ENCODE data around the gene HEBP1. TPM values are rescaled to one million over a fixed set of nuclear protein-coding genes. Genes with fewer than 3 reads are reported as not detected.

Gene HEBP1
- total RNA-seq, 4 donors from 2014 or later = 40.6 to 70.6 (median 61.9) TPM

- no peaks in the 10 kb centered on the region for H3K36me3 ChIP-seq
- TF ChIP-seq CTCF (IDR thresholded peaks at IDR 0.05) (no peak), EP300 (IDR thresholded peaks at IDR 0.05) (no peak), POLR2A (IDR thresholded peaks at IDR 0.05; ENCODE audit: low read depth) (no peak), POLR2AphosphoS5 (IDR thresholded peaks at IDR 0.05) (no peak)
- no peak for DNase-seq (ENCODE audit: extremely low spot score)
- intact Hi-C loops (cut with DNase I) = no loop called here
- H3K27ac ChIP-seq (replicated peaks in 1 of 4) = no peak overlapping the region
- no peak overlapping the region for H3K4me3 ChIP-seq
- no peaks in the 10 kb centered on the region for H3K4me1 ChIP-seq
- no peaks in the 10 kb centered on the region for H3K27me3 ChIP-seq
- whole genome bisulfite sequencing = 80% methylated on average over 5 of the region's 5 CpGs
- no peaks in the 10 kb centered on the region for H3K9me3 ChIP-seq
Observed at GRCh38 chr12:13008741-13009380, 8.8 kb upstream of the HEBP1 start.

GRCh38 chr12:13007496-13008233, 7.6 kb upstream of the HEBP1 start:
- no peak for DNase-seq (ENCODE audit: extremely low spot score)
- intact Hi-C loops (cut with DNase I) = no loop called here
- 95% methylated on average over 7 of the region's 7 CpGs for WGBS
- Histone ChIP-seq H3K36me3 (no peaks in the 10 kb centered on the region), H3K4me3 (no peak overlapping the region), H3K4me1 (peaks cover 0 to 1% (median 0%) of the 10 kb centered on the region in 4 donors), H3K27ac (replicated peaks in 1 of 4) (no peak overlapping the region), H3K9me3 (no peaks in the 10 kb centered on the region), H3K27me3 (no peaks in the 10 kb centered on the region)
- no peak for TF ChIP-seq CTCF (IDR thresholded peaks at IDR 0.05)
- no peak for TF ChIP-seq POLR2A (IDR thresholded peaks at IDR 0.05; ENCODE audit: low read depth)
- TF ChIP-seq POLR2AphosphoS5 (IDR thresholded peaks at IDR 0.05) = no peak
- TF ChIP-seq EP300 (IDR thresholded peaks at IDR 0.05) = no peak

GRCh38 chr12:13005649-13006048, 5.6 kb upstream of the HEBP1 start:
- WGBS = 94% methylated on average over 2 of the region's 2 CpGs
- TF ChIP-seq CTCF (IDR thresholded peaks at IDR 0.05) = no peak
- no peak for TF ChIP-seq POLR2A (IDR thresholded peaks at IDR 0.05; ENCODE audit: low read depth)
- TF ChIP-seq EP300 (IDR thresholded peaks at IDR 0.05) = no peak
- TF ChIP-seq POLR2AphosphoS5 (IDR thresholded peaks at IDR 0.05) = no peak
- DNase-seq (ENCODE audit: extremely low spot score) = no peak
- Histone ChIP-seq H3K4me1 (peaks cover 7 to 20% (median 12%) of the 10 kb centered on the region in 4 donors), H3K27ac (replicated peaks in 1 of 4) (no peak overlapping the region), H3K36me3 (no peaks in the 10 kb centered on the region), H3K9me3 (no peaks in the 10 kb centered on the region), H3K27me3 (no peaks in the 10 kb centered on the region), H3K4me3 (no peak overlapping the region)
- intact Hi-C loops (cut with DNase I) = no loop called here

GRCh38 chr12:13004986-13005385, 4.9 kb upstream of the HEBP1 start:
- no peak overlapping the region for H3K4me3 ChIP-seq
- no peak for TF ChIP-seq POLR2AphosphoS5 (IDR thresholded peaks at IDR 0.05)
- no peak for TF ChIP-seq EP300 (IDR thresholded peaks at IDR 0.05)
- no peak for TF ChIP-seq POLR2A (IDR thresholded peaks at IDR 0.05; ENCODE audit: low read depth)
- no peak for TF ChIP-seq CTCF (IDR thresholded peaks at IDR 0.05)
- H3K27ac ChIP-seq (replicated peaks in 1 of 4) = no peak overlapping the region
- H3K27me3 ChIP-seq = no peaks in the 10 kb centered on the region
- WGBS = 77% methylated on average over 3 of the region's 3 CpGs
- intact Hi-C loops (cut with DNase I) = loop anchor here (5.0 kb wide), 1 partner anchor 92 kb away; no protein-coding TSS in a partner anchor
- no peaks in the 10 kb centered on the region for H3K36me3 ChIP-seq
- DNase-seq (ENCODE audit: extremely low spot score) = no peak
- H3K4me1 ChIP-seq = peaks cover 7 to 23% (median 14%) of the 10 kb centered on the region in 4 donors
- H3K9me3 ChIP-seq = no peaks in the 10 kb centered on the region

Data from esophagus muscularis mucosa (tissue), 4 donors.